ENCODE results near the gene FFAR2.
A peak's percentile ranks its signal among the peaks of the same experiment; 100 is the strongest.
"Not testable (repeated sequence)": the region's sequence is repeated elsewhere in the genome, so short reads cannot be mapped to it uniquely, and the experiment has no call there.

Gene FFAR2

DNA sequence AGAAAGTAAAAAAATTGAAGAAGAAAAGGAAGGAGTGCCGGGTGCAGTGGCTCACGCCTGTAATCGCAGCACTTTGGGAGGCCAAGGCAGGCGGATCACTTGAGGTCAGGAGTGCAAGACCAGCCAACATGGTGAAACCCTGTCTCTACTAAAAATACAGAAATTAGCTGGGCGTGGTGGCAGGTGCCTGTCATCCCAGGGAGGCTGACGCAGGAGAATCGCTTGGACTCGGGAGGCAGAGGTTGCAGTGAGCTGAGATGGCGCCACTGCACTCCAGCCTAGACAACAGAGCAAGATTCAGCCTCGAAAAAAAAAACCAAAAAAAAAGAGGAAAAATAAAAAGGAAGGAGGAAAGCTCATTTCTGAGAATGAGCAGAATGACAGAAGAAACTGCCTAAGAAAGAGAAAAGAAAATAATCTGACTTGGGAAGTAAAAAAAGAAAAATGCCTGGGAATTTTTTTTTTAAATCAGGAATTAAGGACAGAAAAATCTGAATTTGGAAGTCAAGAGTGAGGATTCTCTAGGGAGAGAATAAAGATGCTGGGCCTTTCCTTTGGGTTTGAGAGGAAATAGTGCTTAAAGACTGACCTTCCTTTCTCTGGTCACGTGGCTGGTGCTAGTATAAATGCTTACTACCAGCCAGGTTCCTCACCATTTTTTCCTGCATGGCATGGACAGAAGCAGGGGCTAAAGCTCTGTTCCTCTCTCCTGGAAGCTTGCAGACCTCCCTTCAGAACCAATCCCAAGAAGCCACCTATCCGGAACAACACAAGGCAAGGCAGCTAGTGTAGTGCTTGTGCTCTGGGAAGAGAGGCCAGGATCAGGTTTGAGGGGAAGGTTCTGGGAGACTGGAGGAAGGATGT lies at the start of gene FFAR2:
Gene FFAR2, plus strand, starts transcription at position 652 of the 864 bp plus-strand sequence. CDS start 1,458 bp downstream, outside the sequence.
- DNase-seq: no peak

DNA sequence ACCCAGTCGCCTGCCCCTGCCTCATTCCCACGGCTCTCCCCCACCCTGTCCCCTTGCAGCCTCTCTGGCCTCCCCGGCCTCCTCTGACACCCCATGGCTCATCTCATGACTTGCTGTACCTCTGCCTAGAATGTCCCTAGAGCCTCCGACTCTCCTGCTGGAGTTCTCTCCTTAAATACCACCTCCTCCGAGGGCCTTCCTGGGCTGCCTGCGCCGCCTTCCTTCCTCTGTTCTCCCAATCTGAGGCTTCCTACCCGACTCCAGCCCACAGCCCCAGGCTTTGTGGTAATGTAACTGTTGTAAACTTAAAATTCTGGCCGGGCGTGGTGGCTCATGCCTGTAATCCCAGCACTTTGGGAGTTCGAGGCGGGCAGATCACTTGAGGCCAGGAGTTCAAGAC lies 49.5 kb upstream of the FFAR2 start:
- DNase-seq: no peak

- no peak for DNase-seq
Measured at GRCh38 chr19:35399231-35399630, 48.8 kb upstream of the FFAR2 start.

DNA sequence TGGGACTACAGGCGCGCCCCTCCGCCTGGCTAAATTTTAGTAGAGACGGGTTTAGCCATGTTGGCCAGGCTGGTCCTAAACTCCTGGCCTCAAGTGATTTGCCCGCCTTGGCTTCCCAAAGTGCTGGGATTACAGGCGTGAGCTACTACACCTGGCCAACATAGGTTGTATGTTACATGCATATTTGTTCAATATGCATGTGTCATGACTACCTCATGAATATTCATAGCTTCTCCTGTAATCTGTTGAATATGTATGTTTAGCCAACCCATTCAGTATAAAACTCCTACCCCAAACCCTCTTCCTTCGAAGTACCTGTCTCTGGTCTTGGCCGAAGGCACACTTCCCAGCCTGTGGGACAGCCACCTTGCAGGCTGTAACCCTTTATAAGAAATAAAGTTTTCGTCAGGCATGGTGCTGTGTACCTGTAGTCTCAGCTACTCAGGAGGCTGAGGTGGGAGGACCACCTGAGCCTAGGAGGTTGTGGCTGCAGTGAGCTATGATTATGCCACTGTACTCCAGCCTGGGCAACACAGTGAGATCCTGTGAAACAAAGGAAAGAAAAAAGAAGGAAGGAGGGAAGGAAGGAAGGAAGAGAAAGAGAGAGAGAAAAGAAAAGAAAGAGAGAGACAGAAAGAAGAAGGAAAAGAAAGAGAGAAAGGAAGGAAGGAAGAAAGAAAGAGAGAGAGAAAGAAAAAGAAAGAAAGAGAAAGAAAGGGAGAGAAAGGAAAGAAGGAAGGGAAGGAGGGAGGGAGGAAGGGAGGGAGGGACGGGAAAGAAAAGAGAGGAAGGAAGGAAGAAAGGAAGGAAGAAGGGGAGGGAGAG lies 47.9 kb upstream of the FFAR2 start:
- no peak for DNase-seq

DNA sequence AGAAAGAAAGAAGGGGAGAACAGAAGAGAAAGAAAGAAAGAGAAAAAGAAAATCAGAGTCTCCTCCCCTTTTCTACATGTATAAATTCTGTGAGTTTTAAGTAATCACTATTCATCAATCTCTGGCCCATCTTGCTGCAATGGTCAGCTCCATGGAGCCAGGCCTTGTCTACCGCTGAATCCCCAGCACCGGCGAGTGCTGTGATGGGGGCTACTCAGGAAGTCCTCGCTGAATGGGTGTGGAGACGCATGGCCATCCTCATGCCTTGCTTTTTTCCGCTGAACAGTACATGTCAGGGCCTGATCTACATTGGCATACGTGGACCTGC lies 47.3 kb upstream of the FFAR2 start:
- no peak for DNase-seq

DNA sequence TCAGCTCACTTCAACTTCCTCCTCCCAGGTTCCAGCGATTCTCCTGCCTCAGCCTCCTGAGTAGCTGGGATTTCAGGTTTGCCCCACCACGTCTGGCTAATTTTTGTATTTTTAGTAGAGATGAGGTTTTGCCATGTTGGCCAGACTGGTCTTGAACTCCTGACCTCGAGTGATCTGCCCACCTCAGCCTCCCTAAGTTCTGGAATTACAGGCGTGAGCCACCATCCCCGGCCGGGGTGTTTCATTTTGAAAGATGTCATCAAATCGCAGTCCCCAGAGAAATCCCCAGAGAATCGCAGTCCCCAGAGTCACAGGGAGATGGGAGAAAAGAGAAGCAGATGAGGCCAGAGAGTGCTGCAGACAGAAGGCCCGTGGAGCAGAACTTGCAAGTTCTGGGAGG lies 46.6 kb upstream of the FFAR2 start:
- not testable (repeated sequence) for DNase-seq

DNA sequence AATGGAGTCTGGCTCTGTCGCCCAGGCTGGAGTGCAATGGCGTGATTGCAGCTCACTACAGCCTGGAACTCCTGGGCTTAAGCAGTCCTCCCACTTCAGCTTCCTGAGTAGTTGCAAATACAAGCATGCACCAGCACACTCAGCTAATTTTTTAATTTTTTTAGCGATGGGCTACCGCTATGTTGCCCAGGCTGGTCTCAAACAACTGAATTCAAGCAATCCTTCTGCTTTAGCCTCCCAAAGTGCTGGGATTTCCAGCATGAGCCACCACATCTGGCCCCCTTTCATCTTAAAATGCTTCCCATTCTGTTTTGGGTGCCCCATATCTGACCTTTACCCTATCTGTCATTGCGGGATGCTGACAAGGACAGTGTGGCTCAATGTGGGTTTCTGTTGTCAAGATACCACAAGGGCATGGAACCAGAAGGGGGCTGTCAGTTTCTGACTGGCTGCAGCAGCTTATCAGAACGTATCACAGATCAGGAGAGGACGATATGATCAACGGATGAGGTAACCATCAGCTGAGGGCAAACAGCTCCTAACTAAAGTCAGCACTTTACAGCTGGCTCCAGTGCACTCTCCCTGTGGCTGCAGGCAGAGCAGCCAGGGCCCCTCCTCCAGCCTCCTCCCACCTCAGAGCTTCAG lies 44.8 kb upstream of the FFAR2 start:
- DNase-seq: peak; percentile 6

DNA sequence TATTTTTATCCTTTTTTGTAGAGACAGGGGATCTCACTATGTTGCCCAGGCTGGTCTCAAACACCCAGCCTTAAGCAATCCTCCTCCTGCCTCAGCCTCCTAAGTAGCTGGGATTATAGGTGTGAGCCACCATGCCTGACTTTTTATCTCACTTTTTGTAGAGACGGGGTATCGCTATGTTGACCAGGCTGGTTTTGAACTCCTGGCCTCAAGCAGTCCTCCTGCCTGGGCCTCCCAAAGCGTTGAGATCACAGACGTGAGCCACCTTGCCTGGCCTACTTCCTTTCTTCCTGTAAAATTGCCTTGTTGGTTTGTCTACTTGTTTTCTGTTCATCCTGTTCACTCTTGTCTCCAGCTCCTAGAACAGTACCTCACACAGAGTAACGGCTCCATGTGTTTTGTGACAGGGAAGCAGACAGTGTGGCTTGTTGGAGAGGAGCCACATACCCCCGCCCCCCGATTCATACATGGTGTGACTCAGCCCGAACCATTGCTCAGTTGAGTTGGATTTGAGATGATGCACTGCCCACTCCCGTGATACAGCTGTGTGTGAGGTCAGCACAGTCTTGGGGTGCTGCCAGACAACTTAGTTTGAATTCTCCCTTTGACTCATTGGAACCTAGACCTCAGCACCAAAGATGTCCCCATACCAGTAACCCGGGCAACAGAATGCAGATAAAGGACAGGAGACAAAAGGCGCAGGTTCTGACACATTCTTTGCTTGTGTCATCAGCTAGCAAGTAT lies 43.0 kb upstream of the FFAR2 start:
- peak; percentile 46 for DNase-seq

GRCh38 chr19:35407619-35408018 lies 40.4 kb upstream of the FFAR2 start:
- DNase-seq: no peak

DNA sequence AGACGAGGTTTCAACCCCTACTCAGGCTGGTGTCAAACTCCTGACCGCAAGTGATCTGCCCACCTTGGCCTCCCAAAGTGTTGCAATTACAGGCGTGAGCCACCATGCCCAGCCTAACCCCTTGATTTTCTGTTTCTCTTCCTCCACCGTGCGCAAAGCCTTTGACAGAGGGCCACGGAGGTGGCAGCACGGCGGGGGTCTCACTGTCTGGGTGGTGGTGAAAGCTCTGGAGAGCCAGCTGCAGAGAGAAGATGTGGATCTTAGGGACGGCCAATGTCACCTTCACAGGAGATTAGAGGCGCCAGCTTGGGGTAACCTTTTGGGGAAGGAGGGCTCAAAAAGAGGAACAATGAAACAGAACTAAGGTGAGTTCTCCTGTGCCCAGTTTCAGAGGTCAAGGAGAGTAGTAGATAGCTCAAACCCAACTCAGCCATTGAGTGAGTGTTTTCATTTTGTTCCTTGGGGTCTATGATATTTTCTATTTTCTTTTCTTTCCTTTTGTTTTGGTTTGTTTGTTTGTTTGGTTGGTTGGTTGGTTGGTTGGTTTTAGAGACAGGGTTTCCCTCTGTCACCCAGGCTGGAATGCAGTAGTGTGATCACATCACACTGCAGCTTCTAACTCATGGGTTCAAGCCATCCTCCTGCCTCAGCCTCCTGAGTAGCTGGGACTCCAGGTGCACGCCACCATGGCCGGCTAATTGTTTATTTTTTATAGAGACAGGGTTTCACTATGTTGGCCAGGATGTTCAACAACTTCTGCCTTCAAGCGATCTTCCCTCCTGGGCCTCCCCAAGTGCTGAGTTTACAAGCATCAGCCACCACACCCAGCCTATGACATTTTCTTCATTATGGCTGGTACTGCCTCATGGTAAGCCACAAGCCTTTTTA lies 39.5 kb upstream of the FFAR2 start:
- no peak for DNase-seq

DNA sequence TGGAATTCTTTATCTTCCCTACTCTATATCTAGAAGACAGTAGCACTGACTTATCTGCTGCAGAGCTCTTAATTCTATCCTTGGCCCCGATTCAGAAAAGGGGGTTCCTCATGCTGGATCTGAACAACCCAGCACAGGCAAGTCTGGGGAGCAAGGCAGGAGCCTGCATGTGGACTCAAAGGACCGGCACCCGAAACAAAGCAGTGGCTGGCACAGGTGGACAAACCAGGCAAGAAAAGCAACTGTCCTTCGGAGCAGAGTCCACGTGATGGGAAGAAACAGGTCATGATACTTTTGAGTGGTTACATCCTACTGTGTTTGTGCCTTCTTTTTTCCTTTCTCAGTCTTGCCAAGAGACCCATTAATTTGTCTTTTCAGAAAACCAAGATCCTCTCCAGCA lies 38.9 kb upstream of the FFAR2 start:
- DNase-seq: no peak

DNA sequence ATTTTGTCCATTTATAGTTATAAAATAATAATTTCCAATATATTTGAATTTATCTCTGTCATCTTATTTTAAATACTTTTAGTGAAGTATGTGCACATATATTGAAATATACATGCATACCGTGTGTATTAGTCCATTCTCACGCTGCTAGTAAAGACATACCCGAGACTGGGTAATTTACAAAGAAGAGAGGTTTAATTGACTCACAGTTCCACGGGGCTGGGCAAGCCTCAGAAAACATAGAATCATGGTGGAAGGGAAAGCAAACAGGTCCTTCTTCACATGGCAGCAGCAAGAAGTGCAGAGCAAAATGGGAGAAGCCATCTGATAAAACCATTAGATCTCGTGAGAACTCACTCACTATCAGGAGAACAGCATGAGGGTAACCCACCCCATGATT lies 37.6 kb upstream of the FFAR2 start:
- DNase-seq: no peak

- DNase-seq: no peak
Measured at GRCh38 chr19:35414442-35414841, 33.6 kb upstream of the FFAR2 start.

- no peak for DNase-seq
Measured at GRCh38 chr19:35416331-35416730, 31.7 kb upstream of the FFAR2 start.

- DNase-seq: no peak
Measured at GRCh38 chr19:35417278-35417677, 30.8 kb upstream of the FFAR2 start.

- no peak for DNase-seq
Measured at GRCh38 chr19:35417713-35418534, 30.1 kb upstream of the FFAR2 start.

GRCh38 chr19:35419046-35419445 lies 29.0 kb upstream of the FFAR2 start:
- no peak for DNase-seq

- DNase-seq: no peak
Measured at GRCh38 chr19:35419805-35420204, 28.3 kb upstream of the FFAR2 start.

DNA sequence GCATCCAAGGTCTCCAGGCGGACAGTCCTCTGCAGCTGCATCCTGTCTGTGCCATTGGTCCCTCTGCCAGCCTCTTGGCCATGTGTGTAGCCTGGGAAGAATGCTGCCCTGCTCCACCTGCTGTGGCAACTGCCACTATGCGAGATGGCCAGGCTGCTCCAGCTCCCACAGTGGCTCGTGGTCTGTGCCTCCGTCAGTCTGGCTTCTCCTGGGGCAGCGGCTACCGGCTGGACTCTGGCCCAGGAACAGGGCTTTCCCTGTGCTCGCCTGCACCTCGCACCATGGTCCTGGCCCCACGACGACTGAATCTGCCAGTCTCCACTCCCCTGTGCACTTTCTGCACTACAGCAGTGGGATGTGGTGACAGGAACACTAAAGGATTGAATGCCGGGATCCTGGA lies 26.7 kb upstream of the FFAR2 start:
- DNase-seq: no peak

DNA sequence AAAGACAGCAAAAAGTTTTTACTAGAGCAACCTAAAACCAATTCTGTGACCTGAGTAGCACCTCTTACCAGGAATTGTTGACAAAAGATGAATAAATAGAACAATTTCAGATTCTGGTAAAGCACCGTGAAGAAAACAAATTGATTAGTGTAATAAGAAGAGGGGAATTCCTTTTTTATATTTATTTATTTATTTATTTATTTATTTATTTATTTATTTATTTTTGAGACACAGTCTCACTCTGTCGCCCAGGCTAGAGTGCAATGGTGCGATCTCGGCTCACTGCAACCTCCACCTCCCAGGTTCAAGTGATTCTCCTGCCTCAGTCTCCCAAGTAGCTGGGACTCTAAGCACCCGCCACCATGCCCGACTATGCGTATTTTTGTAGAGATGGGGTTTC lies 24.7 kb upstream of the FFAR2 start:
- DNase-seq: not testable (repeated sequence)

- no peak for DNase-seq
Measured at GRCh38 chr19:35425682-35426081, 22.4 kb upstream of the FFAR2 start.

Measured in activated naive CD4-positive, alpha-beta T cell treated with Interleukin-2 at 50 U/mL for 16 hours (primary cell).